K562 (cell line): ENCODE results near the gene THUMPD1. TPM values are rescaled to one million over a fixed set of nuclear protein-coding genes. Genes with fewer than 3 reads are reported as not detected.
"Not testable (repeated sequence)": the region's sequence is repeated elsewhere in the genome, so short reads cannot be mapped to it uniquely, and the experiment has no call there.

Source experiments
- ATAC-seq: fragments of 200-7000 bp; cut with Tn5 transposase; 3 replicates; pipeline ENCODE4 v1.9.1; 2020; ENCODE audit warnings: moderate library complexity
- BruUV-seq: library from RNA; stranded (reverse); fragments of 400-500 nt; replicated peaks from 2 replicates; lab custom pipeline; 2021; lab: Mats Ljungman, UMichigan
- CTCF ChIA-PET: fragments of 300-600 bp; formaldehyde crosslinking; extraction: SDS; loops from one replicate; lab custom pipeline; 2021; ENCODE audit warnings: low intra/inter-chr PET ratio; lab: Yijun Ruan, JAX
- POLR2A ChIA-PET: fragments of 300-600, 350-650 bp; sonication (Branson Sonifier 250); formaldehyde crosslinking; extraction: SDS; loops from one replicate; lab custom pipeline; 2021; ENCODE audit warnings: antibody characterized with exemption, inconsistent platforms; lab: Yijun Ruan, JAX
- DNase-seq, 4 experiments: peaks; one replicate each; pipeline versions ENCODE4 v3.0.0 to v3.0.0-alpha.2; 2011 to 2018; ENCODE audit warnings: low spot score in 3 of 4, mixed read lengths in 3 of 4; ENCODE audit errors: extremely low read depth in 1 of 4
- FAIRE-seq: peaks from 2 replicates; lab custom pipeline; 2011; peaks lifted over from hg19 to GRCh38; lab: Jason Lieb, UNC
- H2AFZ ChIP-seq: 2 replicates; pipeline ENCODE4 v1.6.0; 2011; ENCODE audit warnings: low read depth, low read length, control low read depth, inconsistent platforms
- H3K27ac ChIP-seq: fragments of 200-600 bp; 3 replicates; pipeline ENCODE4 v1.8.0; 2011; ENCODE audit warnings: low read depth, mild to moderate bottlenecking, control low read depth, inconsistent platforms, low read length, moderate library complexity, mixed read lengths; ENCODE audit errors: extremely low read depth
- H3K27me3 ChIP-seq, 2 experiments: fragments of 300-600 bp in 1 of 2; 2 replicates in 1 of 2; 3 replicates in 1 of 2; pipeline versions ENCODE4 v1.6.0 to v1.8.0; 2011; ENCODE audit warnings: inconsistent platforms in 2 of 2, low read length in 2 of 2, mild to moderate bottlenecking in 1 of 2, mixed read lengths in 1 of 2, moderate library complexity in 1 of 2; ENCODE audit not compliant: control insufficient read depth in 2 of 2, insufficient read depth in 2 of 2
- H3K36me3 ChIP-seq: fragments of 300-600 bp; 3 replicates; pipeline ENCODE4 v1.8.0; 2011; ENCODE audit warnings: mild to moderate bottlenecking, low read length, inconsistent platforms; ENCODE audit not compliant: control insufficient read depth, insufficient read depth
- H3K4me1 ChIP-seq, 2 experiments: fragments of 200-600 bp in 1 of 2; replicated peaks in 1 of 2; 2 replicates in 1 of 2; 3 replicates in 1 of 2; pipeline versions ENCODE4 v1.5.1 to v1.8.0; 2011; ENCODE audit warnings: inconsistent platforms in 2 of 2, low read length in 2 of 2, mild to moderate bottlenecking in 1 of 2, mixed read lengths in 1 of 2, moderate library complexity in 1 of 2; ENCODE audit not compliant: control insufficient read depth in 2 of 2, insufficient read depth in 2 of 2
- H3K4me2 ChIP-seq: 2 replicates; pipeline ENCODE4 v1.6.1; 2011; ENCODE audit warnings: low read length, control low read depth, inconsistent platforms, mixed read lengths; ENCODE audit not compliant: insufficient read depth
- H3K4me3 ChIP-seq: fragments of 200-600 bp; sonication (generic), shearing (Covaris generic); 2 replicates; pipeline ENCODE4 v1.5.1; 2016; ENCODE audit warnings: control low read depth, inconsistent platforms
- H3K79me2 ChIP-seq: fragments of 200-600 bp; 3 replicates; pipeline ENCODE4 v1.8.0; 2011; ENCODE audit warnings: low read length, inconsistent platforms; ENCODE audit not compliant: control insufficient read depth, insufficient read depth
- H3K9ac ChIP-seq, 2 experiments: 2 replicates each; pipeline versions ENCODE4 v1.6.0 to v1.6.1; 2011; ENCODE audit warnings: low read depth in 2 of 2, low read length in 2 of 2, control low read depth in 1 of 2, inconsistent platforms in 1 of 2, mild to moderate bottlenecking in 1 of 2, mixed read lengths in 1 of 2; ENCODE audit not compliant: insufficient read depth in 1 of 2
- H3K9me1 ChIP-seq: one replicate; pipeline ENCODE4 v1.6.0; 2011; ENCODE audit warnings: inconsistent platforms, mild to moderate bottlenecking, low read length, moderate library complexity; ENCODE audit not compliant: control insufficient read depth, insufficient read depth
- H3K9me3 ChIP-seq: replicated peaks from 2 replicates; pipeline ENCODE4 v1.5.1; 2011; ENCODE audit warnings: low read depth, low read length, inconsistent platforms; ENCODE audit not compliant: control insufficient read depth, insufficient read depth
- H4K20me1 ChIP-seq: replicated peaks from 2 replicates; pipeline ENCODE4 v1.6.1; 2011; ENCODE audit warnings: low read length, inconsistent platforms, mixed read lengths; ENCODE audit not compliant: control insufficient read depth, insufficient read depth
- BCOR ChIP-seq: fragments of 450-650 bp; IDR thresholded peaks from 2 replicates; pipeline ENCODE4 v1.6.1; 2016
- ZNF512 ChIP-seq: IDR thresholded peaks from 2 replicates; pipeline ENCODE4 v1.6.1; 2016; ENCODE audit warnings: missing genetic modification characterization, missing compliant biosample characterization
- WGBS: fragments of 100-300 bp; shearing (Covaris generic); methylation state at CpG from one replicate; pipeline ENCODE4 v1.1.6; 2016; ENCODE audit warnings: low coverage, mixed read lengths; ENCODE audit not compliant: insufficient coverage; ENCODE audit errors: missing lambda C conversion rate; 5-methylcytosine and 5-hydroxymethylcytosine counted together
- in situ Hi-C: fragments of 300-500 bp; cut with MboI; formaldehyde crosslinking; loops from 4 replicates; pipeline ENCODE4 v1.15.0; 2018; ENCODE audit warnings: inconsistent platforms, mixed read lengths
- intact Hi-C: fragments of 100-400 bp; cut with micrococcal nuclease; formaldehyde crosslinking; loops from 2 replicates; pipeline ENCODE4 v1.14.2; 2022
- polyA plus RNA-seq, 8 experiments: library from polyadenylated mRNA; depleted of rRNA in 4 of 8; stranded (reverse) in 5 of 8; unstranded in 3 of 8; fragments of >200 nt; fragmentation: Nextera tagmentation in 2 of 8; fragmentation: Illumina TruSeq in 1 of 8; extraction: Ambion mirVana in 2 of 8; extraction: Trizol in 1 of 8; gene quantifications; 2 replicates each; pipeline versions ENCODE4 v1.2.1 to v1.2.3, GENCODE V29; 2011 to 2014; ENCODE audit warnings: inconsistent platforms in 1 of 8, missing spikeins in 1 of 8
- total RNA-seq, 7 experiments: library from RNA; depleted of rRNA in 6 of 7; stranded (reverse); fragments of >200 nt in 6 of 7; fragmentation: Illumina TruSeq in 2 of 7; extraction: Trizol in 2 of 7; gene quantifications; 2 replicates each; pipeline versions ENCODE4 v1.2.1 to v1.2.3, GENCODE V29; 2011 to 2021; ENCODE audit warnings: low replicate concordance in 1 of 7

THUMPD1 gene
- total and polyA plus RNA-seq, 9 of the 15 experiments (the other 6 are each of a cell fraction or from before 2014, with no cell fraction given), result 37.8 to 101 (median 56.8) TPM

- no peak overlapping the region for H3K9ac ChIP-seq
- H2AFZ ChIP-seq, result no peak overlapping the region
- no peaks in the 10 kb centered on the region for H3K36me3 ChIP-seq
- H3K27me3 ChIP-seq, result no peaks in the 10 kb centered on the region
- in situ Hi-C loops, result no loop called here
- ATAC-seq (no peak), DNase-seq (no peak), FAIRE-seq (no peak)
- intact Hi-C loops, result no loop called here
- no TSS peak for BruUV-seq
- no peaks in the 10 kb centered on the region for H3K79me2 ChIP-seq
- WGBS, result 79% methylated on average over 4 of the region's 4 CpGs
- POLR2A ChIA-PET, result interaction anchor here (0.6 to 1.8 kb wide), 5 partner anchors 9 to 38 kb away, joined by 3 to 5 read pairs (median 3); no protein-coding TSS in a partner anchor
- TF ChIP-seq BCOR, result no peak
- no peak overlapping the region for H3K27ac ChIP-seq
- H3K4me2 ChIP-seq, result no peak overlapping the region
- no peaks in the 10 kb centered on the region for H3K4me1 ChIP-seq
- H4K20me1 ChIP-seq, result no peaks in the 10 kb centered on the region
- CTCF ChIA-PET, result no interaction called here
- no peaks in the 10 kb centered on the region for H3K9me1 ChIP-seq
- H3K9me3 ChIP-seq, result no peaks in the 10 kb centered on the region
- no peak overlapping the region for H3K4me3 ChIP-seq
These were observed 21.4 kb downstream of the THUMPD1 start for GRCh38 chr16:20720251-20720650.

GRCh38 chr16:20717718-20718117 lies 23.9 kb downstream of the THUMPD1 start:
- H3K4me1 ChIP-seq, H3K27me3 ChIP-seq, CTCF ChIA-PET, H3K4me3 ChIP-seq, H3K9me1 ChIP-seq, FAIRE-seq, BruUV-seq, POLR2A ChIA-PET, intact Hi-C loops, H3K4me2 ChIP-seq, H4K20me1 ChIP-seq, H3K79me2 ChIP-seq, ATAC-seq, in situ Hi-C loops, H3K9ac ChIP-seq, H3K9me3 ChIP-seq, H3K27ac ChIP-seq, H3K36me3 ChIP-seq, H2AFZ ChIP-seq, DNase-seq: not testable (repeated sequence)
- peak; percentile 83 for TF ChIP-seq ZNF512 (tag)
- TF ChIP-seq, all 486 proteins: peak for 1; not testable (repeated sequence) for 485
